SW480 (cell line): ENCODE data around the gene TUBA1A.
"Not testable (repeated sequence)": the region's sequence is repeated elsewhere in the genome, so short reads cannot be mapped to it uniquely, and the experiment has no call there.

ENCODE experiments used
- DNase-seq: peaks from one replicate; pipeline ENCODE4 v3.0.0-alpha.2; 2016; ENCODE audit warnings: low spot score

Gene TUBA1A

DNA sequence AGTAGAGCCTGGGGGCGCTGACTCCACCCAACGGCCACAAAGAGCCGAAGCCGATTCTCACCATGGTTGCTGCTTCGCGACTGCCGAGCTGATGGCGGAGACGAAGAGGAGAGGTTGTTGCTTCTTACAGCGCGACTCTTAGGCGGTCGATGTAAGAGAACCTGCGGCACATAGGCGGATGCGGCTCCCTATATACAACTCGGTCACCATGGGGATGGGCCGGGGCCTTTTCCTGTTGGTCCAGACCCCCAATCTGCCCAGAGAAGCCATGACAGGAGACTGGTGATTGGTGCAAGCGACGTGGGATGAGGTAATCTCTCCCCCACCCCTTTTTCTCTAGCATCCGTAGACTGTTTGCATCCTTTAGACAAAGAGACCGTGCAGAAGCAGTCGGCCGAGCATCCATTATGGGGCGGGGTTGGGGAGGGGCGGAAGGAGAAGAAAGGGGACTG is at the start of gene TUBA1A:
TUBA1A (minus strand) TSS at position 165 of the 452 bp plus-strand sequence; CDS start at position 64, 101 bp downstream.
- DNase-seq: peak; percentile 98

DNA sequence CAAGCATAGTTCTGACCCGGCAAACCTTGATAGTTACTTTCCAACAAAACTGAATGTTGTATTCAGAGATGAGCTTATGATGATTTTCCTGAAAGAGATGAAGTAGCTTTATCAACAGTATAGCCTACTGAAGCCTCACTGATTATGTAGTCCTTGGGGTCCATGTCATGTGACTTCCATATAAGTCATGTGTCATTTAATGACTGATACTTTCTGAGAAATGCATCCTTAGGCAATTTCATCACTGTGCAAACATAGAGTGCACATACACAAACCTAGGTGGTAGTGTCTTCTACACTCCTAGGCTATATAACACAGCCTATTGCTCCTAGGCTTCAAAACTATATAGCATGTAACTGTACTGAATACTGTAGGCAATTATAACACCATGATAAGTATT is 47.5 kb upstream of the TUBA1A start:
- DNase-seq: no peak

DNA sequence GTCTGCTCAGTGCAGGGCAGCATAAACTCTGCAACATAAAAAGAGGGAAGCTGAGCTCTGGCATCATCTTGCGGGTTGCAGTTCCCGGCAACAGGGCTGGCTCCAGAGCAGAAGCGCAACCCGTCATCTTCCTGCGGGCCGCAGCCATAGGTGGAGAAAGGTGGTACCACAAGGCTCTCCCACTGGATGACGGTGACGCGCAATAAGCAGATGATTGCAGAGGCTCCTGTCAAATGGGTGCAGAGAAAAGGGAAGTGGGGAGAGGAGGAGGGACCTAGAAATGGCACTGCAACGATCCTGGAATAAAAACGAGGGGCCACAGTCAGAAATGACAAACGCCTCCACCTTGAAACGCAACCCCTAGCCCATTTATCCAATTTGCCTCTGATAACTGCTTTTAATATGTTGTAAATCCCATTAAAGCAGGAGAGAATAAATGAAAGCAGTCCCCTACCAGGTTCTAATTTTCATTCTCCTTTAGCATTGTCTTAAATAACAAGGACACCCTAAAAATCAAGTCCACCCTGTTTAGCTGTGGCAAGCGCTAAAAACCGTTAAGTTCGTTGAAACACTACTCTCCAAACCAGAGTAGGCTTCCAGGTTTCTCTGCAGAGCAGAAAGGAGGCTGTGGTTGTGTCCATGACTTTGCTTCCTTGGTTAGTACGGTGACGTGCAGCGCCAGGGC is 45.1 kb upstream of the TUBA1A start:
- no peak for DNase-seq

DNA sequence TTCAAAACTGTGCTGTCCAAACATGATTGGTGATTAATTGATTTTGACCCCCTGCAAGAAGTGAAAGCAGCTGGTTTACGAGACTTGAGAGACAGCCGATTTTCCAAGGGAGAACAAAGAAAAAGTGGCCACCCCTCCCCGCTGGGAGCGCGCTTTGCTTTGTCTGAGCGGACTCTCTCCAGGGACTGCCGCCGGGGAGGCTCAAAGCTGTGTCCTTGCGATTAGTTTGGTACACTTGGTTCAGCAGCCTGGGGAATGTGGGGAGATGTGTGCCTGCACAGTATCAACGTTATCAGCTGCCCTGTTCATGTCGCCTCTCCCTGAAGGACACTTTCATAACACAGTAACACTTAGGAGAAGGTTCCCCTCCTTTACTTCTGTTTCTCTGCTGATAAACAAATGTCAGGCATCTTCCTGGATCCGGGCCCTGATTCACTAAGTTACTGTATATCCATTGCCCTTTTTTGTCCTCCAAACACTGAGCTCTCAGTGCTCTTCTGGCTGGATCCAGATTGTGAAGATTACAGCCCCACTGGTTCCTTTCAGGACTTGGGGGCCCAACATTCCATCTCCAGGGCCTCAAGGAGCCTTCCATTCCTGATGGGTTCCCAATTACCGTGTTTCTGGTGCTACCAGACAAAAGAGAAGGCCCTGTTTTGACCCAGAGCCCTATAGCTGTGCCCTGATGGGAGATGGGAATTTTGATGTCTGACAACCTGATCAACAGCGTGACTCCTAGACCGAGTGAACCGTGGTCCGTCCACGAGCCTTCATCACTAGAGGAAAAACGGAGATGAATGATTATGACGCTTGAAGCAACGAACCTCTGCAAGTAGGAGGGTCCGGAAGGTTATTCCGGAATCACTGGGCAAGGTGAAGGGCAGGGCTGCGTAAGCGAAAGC is 44.3 kb upstream of the TUBA1A start:
- no peak for DNase-seq

DNA sequence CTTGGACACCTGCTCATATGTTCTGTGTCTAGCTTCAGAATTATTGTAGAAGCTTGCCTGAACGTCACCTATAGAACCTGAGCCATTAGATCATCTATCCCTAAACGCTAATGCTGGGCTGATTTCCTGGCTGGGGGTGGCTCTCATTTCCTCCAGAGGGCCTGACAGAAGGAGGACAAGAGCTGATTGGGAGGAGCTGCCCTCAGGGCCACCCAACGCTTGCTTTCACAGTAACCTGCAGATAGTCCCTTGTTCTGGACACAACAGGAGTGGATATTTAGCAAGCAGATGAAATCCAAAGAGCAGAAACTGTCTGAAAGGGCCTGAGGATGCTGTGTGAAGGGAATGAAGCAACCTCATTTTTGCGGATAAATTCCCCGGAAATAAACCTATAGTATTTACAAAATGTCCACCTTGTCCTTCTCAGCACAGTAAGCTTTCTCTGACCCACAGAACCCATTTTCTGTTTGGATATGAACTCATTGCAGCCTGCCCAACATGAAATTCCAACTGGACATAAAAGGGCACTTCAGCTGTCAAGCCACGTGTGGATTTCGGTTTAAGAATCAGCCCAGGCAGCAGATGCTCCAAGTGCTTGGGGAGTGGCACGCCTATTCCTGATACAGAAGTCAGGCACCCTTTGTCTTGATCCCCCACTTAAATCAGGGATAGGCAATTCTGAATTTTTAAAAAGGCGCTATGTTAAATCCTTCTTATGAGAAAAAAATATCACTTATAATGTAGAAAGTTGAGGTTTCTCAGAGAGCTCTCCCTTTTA is 43.2 kb upstream of the TUBA1A start:
- DNase-seq: no peak

DNA sequence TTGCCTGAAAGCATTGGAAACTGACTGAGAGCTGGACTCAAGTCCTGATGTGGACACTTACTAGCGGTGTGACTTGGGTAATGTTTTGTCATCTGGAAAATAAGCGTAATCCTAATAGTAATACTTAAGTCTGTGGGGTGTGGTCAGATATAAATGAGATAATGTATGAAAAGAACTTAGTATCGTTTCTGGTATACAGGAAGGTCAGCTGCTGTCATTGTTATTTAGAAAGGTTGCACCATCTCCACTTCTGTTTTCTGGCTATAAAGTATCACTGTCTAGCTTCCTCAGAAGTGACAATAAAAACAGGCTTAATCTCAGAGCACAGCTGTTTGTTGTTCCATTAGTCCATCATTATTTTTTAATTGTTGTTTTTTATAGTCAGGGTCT is 41.9 kb upstream of the TUBA1A start:
- no peak for DNase-seq

DNA sequence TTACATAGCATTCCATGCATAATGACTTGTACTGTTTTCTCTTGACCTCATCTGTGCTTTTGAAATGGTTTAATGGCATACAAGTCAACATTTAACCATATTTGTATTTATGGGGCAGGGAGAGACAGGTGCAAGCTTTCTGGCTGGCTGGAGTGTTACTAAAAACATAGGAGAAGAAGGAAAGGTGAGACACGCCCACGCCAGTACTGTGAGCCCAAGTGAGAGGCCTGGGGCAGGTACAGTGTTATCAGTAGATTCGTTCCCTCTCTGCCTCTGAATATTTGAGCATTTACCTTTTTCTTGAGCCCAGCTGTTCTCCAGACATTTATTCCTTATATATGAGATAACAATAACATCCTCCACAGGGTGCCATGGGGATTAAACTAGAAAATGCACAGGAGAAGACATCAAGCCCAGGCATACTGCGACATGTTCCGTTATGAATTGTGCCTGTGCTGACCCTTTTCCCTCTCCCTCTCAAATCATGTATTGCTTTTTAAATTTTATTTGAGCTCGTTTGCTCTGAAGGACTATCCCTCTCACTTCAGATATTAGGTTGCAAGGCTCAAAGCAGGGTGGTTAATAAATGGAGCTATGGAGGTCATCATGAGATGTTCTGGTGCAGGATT is 41.4 kb upstream of the TUBA1A start:
- no peak for DNase-seq

DNA sequence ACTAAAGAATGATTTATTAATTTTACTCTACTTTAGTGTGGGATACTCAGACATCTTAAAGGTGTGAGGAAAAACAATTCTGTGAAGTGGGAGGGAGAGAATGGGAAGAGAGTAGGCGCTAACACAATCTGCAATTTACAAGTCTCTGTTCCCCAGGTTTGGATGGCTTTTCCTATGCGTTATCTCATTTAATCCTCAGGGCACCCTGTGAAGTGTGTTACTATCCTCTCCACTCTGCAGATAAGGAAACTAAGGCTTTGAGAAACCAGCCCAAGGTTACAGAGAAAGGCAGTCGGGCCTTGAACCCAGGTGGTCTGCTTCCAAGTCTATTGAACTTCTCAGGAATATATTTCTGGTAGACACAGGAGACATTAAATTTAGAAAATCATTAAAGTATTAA is 39.8 kb upstream of the TUBA1A start:
- no peak for DNase-seq

DNA sequence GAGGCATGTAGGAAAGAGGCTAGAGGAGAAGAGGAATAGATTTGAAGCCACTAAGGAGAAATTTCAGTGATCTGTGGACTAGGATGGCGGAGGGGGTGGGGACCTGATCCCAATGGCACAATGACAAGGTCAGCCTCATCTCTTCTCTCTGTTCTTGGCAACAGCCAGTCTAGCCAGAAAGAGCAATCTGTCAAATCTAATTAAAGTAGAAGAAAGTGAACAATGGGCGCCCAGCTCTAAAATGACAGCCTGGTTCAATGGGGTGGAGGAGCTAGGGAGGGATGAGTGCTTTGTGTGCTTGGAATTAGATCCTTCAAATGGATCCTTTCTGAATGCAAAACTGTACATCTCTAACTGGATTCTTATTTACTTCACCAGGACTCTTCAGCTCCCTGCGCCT is 38.8 kb upstream of the TUBA1A start:
- no peak for DNase-seq

DNA sequence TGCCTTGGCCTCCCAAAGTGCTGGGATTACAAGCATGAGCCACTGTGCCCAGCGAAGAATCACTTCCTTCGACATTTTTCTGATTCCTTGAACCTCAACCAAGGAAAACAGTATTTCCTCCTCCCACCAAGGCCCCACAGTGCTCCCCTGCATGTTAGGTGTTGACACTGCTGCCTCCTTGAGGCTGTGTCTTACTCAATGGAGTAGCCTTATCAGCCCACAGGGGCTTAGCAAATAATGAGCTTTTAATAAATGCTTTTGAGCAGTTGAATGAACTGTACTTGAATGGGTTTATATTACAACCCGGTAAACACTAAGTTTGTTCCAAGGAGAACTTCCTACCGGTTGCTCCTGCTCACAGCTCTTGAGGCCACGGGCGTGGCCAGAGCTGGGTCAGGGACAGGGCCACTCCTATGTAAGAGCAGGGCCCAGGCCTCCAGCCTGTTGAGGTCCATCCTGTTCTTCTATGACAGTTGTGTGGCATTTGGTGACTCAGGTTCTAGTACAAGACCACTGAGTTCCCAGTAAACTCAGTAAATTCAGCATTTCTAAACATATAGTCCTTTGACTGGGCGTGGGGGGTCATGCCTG is 36.8 kb upstream of the TUBA1A start:
- DNase-seq: no peak

DNA sequence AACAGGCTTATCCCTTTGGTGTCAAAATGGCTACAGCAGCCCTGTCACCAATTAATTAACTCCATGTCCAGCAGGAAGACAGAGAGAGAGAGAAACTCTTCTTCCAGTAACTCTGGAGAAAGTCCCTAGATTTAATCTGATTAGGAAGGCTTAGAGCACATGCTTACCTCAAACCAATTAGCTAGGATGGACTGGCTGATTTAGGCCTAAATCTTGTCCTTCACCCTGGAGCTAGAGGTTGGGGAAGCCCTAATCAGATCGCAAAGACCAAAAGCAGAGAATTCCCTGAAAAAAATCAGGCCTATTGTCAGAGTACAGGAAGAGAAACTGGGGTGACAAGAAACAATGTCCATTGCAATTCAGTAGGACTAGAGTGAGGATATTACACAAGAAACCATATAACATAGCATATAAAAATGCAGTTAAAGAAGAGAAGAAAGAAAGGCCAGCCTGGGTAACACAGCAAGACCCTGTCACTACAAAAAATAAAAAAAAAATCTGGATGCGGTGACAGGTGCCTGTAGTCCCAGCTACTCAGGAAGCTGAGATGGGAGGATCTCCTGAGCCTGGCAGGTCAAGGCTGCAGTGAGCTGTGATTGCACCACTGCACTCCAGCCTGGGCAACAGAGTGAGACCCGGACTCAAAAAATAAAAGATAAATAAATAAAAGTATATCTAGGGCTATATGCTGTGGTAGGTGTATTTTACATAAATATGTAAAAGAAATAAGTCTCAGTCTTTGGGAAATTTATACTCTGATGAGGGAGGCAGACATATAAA is 34.9 kb upstream of the TUBA1A start:
- no peak for DNase-seq

DNA sequence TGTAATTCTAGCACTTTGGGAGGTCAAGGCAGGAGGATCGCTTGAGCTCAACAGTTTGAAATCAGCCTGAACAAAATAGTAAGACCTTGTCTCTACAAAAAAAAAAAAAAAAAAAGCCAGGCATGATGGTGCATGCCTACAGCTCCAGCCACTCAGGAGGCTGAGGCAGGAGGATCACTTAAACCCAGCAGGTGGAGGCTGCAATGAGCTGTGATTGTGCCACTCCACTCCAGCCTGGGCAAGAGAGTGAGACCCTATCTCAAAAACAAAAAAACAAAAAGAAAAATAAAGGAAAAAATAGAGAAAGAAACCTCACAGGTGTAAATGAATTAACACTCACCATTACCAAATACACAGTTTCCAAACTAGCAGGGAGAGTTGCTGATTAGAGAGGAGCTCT is 34.2 kb upstream of the TUBA1A start:
- DNase-seq: no peak

DNA sequence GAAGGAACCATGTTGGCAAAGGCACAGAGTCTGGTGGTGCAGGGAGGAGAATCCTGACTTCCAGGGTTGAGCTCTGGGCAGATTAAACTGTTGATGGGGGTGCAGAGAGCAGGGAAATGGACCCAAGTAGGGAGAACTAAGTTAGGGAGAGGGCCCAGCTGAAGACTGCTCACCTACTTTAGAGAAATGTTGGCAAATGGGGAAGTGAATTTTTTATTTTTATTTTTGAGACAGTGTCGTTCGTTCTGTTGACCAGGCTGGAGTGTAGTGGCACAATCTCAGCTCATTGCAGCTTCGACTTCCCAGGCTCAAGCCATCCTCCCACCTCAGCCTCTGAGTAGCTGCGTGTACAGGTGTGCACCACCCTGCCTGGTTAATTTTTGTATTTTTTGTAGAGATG is 32.1 kb upstream of the TUBA1A start:
- DNase-seq: no peak

DNA sequence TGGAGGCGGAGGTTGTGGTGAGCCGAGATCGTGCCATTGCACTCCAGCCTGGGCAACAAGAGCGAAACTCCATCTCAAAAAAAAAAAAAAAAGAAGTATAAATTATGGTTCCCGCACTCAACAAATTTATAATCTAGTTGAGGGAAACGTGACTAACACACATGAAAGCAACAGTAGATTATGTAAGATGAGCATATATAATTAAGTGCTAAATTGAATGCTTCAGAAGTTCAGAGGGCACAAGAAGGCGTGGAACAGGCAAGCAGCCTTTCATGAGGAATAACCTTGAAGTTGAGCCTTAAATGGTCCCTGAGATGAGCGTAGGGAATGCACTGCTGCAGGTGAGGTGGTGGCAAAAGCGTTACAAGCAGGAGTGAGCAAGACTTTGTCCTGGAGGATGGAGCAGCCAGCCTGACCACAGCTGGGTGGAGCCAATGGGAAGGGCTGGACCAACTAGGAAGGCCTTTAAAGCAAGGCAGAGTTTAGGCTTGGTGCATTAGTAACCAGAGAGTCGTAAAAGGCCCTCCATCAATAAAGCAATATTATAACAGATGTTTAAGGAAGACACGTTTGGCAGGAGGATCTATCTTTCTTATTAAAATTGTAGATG is 30.6 kb upstream of the TUBA1A start:
- DNase-seq: peak; percentile 66

DNA sequence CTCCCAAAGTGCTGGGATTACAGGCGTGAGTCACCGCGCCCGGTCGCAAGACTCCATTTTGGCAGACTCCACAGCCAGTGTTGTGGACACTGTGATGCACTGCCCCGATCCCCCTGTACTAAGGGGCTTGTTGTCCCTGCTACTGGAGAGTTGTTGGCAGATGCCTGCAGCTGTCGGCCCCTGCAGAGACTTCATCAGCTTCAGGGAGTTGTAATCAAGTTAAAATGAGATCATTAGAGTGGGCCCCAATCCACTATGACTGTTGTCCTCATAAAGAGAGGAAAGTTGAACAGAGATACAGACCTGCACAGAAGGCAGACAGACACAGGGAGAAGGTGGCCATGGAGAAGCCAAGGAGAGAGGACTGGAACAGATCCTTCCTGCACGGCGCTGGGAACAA is 23.7 kb upstream of the TUBA1A start:
- no peak for DNase-seq

DNA sequence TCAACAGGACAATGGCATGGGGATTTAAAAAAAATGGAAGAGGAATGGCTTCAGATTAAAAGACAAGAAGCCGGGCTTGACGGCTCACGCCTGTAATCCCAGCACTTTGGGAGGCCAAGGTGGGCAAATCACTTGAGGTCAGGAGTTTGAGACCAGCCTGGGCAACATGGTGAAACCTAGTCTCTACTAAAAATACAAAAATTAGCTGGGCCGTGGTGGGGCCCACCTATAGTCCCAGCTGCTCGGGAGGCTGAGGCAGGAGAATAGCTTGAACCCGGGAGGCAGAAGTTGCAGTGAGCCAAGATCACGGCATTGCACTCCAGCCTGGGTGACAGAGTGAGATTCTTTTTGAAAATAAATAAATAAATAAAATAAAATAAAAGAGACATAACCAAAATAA is 21.8 kb upstream of the TUBA1A start:
- not testable (repeated sequence) for DNase-seq

DNA sequence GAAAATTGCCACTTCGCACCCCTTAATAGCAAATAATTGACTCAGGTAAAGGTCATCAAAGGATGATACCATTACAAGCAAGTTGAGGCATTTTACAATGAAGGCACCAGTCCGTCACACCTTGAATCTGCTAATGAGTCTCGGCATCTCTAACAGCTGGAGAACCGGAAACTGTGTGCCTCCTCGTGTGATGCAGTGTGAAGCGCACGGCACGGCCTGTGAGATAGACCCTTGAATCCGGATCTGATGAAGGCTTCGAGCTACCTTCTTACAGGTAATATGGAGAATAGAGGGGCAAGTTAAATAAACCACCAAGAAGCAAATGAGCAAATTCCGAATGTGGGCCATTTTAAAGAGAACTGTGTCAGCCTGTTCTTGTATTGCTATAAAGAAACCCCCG is 19.8 kb upstream of the TUBA1A start:
- no peak for DNase-seq

DNA sequence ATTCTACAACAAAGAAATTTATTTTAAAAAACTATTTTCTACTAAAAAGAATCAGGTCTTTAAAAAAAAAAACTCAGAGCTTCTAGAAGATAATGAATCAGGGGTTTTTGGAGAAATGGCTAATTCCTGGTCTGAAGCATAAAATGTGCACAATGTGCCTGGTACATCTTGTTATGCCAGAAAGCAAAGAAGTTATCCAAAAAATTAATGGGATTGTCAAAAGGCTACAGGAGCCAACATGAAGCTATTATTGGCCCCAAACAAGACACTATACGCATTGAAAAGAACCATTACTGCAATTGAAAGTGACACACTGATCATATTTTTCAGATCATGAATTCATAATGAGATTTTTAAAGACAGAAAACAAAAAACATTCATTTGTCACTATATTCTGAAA is 19.3 kb upstream of the TUBA1A start:
- no peak for DNase-seq

DNA sequence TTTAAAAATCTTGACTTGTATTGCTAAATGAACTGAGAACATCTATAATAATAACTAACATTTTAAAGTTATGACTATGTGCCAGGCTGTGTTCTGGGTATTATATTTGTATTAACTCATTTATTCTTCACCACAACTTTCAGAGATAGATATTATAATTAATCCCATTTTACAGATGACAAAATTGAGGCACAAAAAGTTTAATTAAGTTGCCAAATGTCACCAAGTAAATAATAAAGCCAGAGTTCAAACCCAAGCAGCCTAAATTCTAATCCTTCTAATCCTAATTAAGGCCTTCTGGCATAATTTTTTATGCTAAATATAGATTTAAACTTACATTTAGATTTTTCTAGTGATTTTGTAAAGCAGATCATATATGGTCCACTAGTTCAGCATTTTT is 17.5 kb upstream of the TUBA1A start:
- DNase-seq: no peak

DNA sequence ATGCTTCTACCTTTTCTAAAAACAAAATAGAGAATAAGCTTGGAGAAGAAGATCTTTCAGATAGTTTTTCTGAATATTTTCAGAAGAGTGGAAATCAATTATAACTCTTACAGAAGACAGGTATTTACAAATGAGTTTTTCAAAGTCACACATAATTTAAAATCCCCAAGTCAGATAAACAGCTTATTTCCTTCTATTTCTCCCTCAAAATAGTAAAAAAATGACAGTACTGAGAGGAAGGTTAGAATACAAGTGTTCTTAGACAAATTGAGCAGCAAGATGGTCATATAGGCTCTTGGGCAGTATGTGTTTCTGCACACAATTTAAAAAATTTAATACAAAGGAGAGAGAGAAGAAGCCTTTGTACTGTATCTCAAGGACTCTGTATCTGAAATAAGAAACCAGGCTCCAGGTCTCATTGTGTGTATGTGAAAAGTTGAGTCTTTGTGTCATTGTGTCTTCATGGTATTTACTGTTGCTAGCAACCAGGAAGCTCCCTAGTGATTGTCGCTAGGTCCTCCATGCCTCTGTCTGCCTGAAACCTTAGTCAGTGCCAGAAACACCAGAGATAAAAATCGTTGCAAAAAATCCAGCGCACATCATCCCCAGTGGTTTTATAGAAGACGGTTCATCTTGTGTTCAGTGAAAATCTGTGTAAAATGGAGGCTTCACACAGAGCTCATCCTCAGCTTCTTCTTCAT is 12.9 kb upstream of the TUBA1A start:
- DNase-seq: no peak
